Measurements from ENCODE around the gene RPL35A. TPM values are rescaled to one million over a fixed set of nuclear protein-coding genes. Genes with fewer than 3 reads are reported as not detected.

RPL35A gene
- total and polyA plus RNA-seq, 9 of the 15 experiments (the other 6 are each of a cell fraction or from before 2014, with no cell fraction given) = 1,475 to 2,942 (median 2,367) TPM

DNA sequence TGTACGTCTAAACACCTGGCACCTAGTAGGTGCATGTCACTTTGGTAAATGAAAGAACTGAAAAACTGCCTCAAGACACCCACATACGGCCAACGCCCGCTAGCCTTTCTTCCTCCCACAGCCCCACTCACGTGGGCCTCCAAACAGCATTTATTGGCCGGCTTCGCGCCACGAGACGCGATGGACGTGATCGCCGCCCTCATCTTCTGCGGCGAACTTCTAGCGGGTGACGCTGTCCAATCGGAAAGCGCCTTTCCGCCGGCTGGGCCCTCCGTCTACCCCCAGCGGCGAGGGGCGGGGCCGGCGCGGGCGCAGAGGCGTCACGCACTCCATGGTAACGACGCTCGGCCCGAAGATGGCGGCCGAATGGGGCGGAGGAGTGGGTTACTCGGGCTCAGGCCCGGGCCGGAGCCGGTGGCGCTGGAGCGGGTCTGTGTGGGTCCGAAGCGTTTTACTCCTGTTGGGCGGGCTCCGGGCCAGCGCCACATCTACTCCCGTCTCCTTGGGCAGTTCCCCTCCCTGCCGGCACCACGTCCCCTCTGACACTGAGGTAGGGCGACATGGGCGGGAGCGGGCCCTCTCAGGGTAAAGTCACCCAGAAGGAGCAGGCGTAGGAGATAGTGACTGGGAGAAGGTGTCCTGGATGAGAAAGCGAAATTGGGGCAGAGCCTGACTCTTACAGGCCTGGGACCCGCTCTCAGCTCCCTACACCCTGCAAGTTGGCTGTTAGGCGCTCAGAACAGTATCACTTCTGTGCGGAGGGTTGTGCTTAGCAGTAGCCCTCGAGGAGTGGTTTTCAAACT lies 10.1 kb downstream of the RPL35A start, which contains the start of gene LMLN (continued):
- TF ChIP-seq PCBP1 (IDR thresholded peaks at IDR 0.05; ENCODE audit: low read depth, low read length, poor library complexity, severe bottlenecking) (peak; percentile 50), KLF13 (tag; IDR thresholded peaks at IDR 0.05; ENCODE audit: borderline replicate concordance, low read depth) (peak; percentile 80), SIRT6 (IDR thresholded peaks at IDR 0.05; ENCODE audit: low read depth, low read length) (no peak), POLR2G (IDR thresholded peaks at IDR 0.05; ENCODE audit: low read depth, low read length) (peak; percentile 98), GTF2E2 (tag; IDR thresholded peaks at IDR 0.05) (no peak), POLR3A (IDR thresholded peaks at IDR 0.05; ENCODE audit: borderline replicate concordance, extremely low read depth, insufficient read depth, insufficient read length) (no peak), FOXP1 (CRISPR knock-in tag; IDR thresholded peaks at IDR 0.05) (no peak), NR2F6 (CRISPR knock-in tag; IDR thresholded peaks at IDR 0.05) (no peak), EP300 (IDR thresholded peaks at IDR 0.05; ENCODE audit: low read length) (peak; percentile 30; the same call in 1 of the 2 replicates), XRCC3 (IDR thresholded peaks at IDR 0.05) (no peak), POLR2AphosphoS5 (IDR thresholded peaks at IDR 0.05; ENCODE audit: control insufficient read depth, insufficient read depth, low read depth, low read length) (peak; percentile 49), CEBPZ (IDR thresholded peaks at IDR 0.05; ENCODE audit: borderline replicate concordance, low read depth, low read length) (no peak), TAL1 (IDR thresholded peaks at IDR 0.05) (no peak), SP1 (CRISPR knock-in tag; IDR thresholded peaks at IDR 0.05) (peak; percentile 92), TFAM (CRISPR knock-in tag; conservative IDR thresholded peaks at IDR 0.05) (no peak), KHSRP (IDR thresholded peaks at IDR 0.05) (no peak), MCM7 (IDR thresholded peaks at IDR 0.05) (no peak), ELF4 (CRISPR knock-in tag; IDR thresholded peaks at IDR 0.05) (no peak), NCOA1 (IDR thresholded peaks at IDR 0.05; ENCODE audit: low read depth) (no peak), COPS2 (conservative IDR thresholded peaks at IDR 0.05) (no peak), MED1 (CRISPR knock-in tag; IDR thresholded peaks at IDR 0.05; ENCODE audit: borderline replicate concordance) (no peak)
- TF ChIP-seq, protein P1, sequence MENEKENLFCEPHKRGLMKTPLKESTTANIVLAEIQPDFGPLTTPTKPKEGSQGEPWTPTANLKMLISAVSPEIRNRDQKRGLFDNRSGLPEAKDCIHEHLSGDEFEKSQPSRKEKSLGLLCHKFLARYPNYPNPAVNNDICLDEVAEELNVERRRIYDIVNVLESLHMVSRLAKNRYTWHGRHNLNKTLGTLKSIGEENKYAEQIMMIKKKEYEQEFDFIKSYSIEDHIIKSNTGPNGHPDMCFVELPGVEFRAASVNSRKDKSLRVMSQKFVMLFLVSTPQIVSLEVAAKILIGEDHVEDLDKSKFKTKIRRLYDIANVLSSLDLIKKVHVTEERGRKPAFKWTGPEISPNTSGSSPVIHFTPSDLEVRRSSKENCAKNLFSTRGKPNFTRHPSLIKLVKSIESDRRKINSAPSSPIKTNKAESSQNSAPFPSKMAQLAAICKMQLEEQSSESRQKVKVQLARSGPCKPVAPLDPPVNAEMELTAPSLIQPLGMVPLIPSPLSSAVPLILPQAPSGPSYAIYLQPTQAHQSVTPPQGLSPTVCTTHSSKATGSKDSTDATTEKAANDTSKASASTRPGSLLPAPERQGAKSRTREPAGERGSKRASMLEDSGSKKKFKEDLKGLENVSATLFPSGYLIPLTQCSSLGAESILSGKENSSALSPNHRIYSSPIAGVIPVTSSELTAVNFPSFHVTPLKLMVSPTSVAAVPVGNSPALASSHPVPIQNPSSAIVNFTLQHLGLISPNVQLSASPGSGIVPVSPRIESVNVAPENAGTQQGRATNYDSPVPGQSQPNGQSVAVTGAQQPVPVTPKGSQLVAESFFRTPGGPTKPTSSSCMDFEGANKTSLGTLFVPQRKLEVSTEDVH (IDR thresholded peaks at IDR 0.05; ENCODE audit: low read depth, partially characterized antibody) = no peak

All from K562 (cell line).